HG03457 (cell line): ENCODE results near the gene TEN1.

Source experiments
- ATAC-seq: cut with Tn5 transposase; IDR thresholded peaks from one replicate; pipeline ENCODE4 v1.9.1; 2021; ENCODE audit warnings: moderate number of reproducible peaks; ENCODE audit not compliant: unreplicated experiment

Gene TEN1

DNA sequence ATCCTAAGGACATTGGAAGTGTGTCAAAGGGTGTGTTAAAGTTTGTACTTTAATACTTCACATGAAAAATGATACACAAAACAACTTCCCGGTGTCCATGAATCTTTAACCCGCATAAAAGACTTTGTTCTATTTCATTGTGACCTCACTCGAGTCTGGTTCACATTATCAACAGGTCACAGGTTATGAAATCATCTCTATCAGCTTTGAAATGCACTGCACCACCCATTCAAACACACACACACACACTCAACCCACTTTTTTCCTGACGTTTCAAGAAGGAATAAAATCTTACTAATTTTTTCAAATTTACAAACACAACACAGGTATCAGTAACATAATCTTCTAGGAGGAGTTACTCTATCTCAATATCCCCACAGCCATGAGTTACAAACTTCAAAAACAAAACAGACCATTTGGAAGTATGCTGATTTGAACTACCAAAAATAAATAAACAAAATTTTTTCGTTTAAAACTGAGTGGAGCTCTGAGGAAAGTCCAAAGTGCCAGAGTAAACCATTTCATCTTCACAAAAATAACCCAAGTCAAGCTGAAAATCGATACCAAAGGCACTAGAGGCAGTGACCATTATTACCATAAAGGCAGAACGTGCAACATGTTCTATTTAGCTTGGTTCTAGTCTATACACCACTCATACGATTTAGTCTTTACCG is 2.7 kb upstream of the TEN1 start:
- ATAC-seq = no peak

DNA sequence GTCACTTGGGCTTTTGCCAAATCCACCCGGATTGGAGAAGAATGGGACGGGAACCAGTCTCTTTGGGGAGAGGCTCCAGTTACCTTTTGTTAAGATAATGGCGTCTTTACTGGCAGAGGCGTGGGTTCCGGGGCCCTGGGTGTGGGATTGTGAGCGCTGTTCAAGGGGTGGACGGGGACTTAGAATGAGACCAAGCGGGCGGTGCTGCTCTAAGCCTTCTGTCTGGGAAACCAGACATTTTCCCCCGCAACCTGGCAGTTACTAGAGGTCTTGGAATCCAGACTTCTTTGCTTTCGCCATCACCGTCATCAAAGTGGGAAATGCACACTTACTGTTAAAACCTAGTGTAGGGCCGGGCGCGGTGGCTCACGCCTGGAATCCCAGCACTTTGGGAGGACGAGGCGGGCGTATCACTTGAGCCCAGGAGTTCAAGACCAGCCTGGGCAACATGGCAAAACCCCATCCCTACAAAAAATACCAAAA is 706 bp downstream of the TEN1 start:
- ATAC-seq = peak; percentile 8

DNA sequence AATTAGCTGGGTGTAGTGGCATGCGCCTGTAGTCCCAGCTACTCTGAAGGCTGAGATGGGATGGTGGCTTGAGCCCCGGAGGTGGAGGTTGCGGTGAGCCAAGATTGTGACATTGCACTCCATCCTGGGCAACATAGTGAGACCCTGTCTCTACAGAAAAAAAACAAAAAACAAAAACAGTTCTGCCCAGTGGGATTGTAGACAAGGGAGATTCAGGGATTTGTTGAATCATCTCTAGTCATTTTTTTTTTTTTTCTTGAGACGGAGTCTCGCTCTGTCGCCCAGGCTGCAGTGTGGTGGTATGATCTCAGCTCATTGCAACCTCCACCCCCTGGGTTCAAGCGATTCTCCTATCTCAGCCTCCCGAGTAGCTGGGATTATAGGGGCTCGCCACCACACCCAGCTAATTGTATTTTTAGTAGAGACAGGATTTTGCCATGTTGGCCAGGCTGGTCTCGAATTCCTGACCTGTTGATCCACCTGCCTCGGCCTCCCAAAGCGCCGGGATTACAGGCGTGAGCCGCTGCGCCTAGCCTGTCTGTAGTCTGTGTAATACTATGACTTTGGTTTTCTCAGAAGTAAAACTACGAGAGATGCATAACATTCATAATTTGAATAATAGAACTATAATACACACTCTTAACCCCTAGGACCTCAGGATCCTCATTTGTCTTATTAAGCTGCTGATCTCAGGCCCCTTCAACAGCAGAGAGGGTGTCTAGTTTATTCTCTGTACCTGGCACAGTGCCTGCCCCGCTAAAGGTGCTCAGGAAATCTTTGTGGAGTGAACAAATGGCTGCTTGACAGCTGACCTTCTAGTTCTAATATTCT is 1.4 kb downstream of the TEN1 start:
- no peak for ATAC-seq

DNA sequence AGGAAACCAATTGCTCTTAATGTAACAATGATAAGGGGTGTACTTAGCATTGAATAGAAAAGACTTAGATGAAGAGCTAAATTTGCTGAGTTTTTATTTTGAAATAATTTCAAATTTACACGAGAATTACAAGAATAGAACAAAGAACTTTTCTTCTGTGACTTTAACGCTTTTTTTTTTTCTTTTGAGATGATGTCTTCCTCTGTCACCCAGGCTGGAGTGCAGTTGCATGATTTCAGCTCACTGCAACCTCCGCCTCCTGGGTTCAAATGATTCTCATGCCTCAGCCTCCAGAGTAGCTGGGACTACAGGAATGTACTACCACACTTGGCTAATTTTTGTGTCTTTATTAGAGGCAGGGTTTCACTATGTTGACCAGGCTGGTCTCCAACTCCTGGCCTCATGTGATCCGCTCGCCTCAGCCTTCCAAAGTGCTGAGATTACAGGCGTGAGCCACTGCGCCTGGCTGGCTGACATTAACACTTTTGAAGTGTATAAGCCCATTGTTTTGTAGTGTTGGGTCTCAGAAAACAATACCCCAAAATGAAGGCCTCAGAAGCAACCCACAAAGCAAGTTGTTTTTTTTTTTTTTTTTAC is 2.1 kb downstream of the TEN1 start:
- ATAC-seq = no peak

DNA sequence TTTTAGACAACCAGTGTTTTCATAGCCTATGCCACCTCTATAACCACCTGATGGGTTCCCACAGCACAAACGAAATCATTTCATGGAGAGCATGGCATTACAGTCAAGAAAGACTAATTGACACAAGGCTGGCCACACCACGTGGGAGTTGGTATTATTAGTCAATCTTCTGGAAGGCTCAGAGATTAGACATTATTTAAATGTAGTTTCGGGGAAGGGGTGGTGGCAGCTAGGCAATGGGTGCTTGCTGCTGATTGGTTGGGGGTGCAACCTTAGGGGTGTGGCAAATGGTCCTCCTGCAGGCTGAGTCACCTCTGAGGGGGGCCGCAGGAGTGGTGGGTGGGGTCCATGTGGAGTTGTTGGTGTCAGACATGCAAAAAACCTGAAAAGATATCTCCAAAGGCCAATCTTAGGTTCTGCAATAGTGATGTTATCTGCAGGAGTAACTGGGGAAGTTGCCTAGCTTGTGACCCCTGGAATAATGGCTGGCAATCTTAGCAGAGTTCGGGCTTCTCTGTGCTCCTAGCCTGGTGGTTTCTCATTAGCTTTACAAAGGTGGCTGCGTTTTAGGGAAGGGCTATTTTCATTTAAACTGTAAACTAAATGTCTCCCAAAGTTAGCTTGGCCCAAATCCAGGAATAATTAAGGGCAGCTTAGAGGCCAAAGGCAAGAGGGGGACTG is 4.6 kb downstream of the TEN1 start:
- no peak for ATAC-seq

DNA sequence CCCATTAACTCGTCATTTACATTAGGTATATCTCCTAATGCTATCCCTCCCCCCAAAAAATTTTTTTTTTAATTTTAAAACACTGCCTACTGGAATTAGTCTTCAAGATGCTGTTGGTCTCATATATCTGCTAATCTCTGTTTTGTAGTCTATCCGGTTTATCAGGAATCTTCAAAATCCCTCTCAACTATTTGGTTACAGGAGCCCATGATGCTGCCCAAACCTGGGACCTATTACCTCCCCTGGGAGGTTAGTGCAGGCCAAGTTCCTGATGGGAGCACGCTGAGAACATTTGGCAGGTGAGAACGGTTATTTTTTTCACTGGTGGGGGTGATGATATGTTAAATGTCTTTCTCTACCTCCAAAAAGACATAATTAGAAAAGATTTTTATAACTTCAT is 6.9 kb downstream of the TEN1 start:
- ATAC-seq = no peak

DNA sequence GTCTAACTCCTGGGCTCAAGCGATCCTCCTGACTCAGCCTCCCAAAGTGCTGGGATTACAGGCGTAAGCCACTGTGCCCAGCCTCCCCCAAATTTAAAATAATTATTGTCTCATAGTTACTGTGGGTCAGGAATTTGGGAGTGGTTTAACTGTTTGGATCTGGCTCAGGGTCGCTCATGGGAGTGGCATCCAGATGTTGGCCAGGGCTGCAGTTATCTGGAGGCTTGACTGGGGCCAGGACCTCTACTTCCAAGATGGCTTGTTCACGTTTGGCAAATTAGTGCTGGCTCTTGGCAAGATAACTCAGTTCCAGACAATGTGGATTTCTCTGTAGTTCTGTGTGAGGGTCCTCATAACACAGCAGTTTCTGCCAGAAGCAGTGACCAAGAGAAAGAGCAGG is 8.0 kb downstream of the TEN1 start:
- ATAC-seq = no peak

DNA sequence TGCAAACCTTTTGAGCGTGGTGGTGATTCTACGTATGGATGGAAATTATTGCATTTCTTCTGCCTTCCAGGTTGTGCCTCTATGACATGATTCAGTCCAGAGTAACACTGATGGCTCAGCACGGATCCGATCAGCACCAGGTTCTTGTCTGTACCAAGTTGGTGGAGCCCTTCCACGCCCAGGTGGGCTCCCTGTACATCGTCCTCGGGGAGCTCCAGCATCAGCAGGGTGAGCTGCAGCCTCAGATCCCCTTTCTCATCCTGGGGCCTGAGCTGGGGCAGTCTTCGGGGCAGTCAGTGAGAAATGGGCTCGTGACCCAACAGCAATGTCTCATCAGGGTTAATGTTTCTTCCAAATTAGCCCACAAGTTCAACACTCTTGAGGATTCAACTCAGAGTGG is 12.4 kb downstream of the TEN1 start:
- no peak for ATAC-seq

DNA sequence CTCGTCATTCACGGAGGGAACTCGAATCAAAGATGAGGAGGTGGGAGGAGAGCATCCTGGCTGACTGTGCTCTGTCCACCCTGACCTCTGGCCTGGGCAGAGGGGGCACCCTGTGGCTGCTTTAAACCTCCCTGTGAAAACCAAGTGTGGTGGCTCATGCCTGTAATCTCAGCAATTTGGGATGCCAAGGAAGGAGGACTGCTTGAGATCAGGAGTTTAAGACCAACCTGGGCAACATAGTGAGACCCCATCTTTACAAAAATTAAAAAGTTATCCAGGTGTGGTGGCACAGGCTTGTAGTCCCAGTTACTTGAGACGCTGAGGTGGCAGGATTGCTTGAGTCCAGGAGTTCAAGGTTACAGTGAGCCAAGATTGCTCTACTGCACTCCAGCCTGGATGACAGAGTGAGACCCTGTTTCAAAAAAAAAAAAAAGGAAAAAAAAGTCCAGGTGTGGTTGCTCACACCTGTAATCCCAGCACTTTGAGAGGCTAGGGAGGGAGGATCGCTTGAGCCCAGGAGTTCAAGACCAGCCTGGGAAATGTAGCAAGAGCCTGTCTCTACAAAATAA is 15.8 kb downstream of the TEN1 start:
- no peak for ATAC-seq

DNA sequence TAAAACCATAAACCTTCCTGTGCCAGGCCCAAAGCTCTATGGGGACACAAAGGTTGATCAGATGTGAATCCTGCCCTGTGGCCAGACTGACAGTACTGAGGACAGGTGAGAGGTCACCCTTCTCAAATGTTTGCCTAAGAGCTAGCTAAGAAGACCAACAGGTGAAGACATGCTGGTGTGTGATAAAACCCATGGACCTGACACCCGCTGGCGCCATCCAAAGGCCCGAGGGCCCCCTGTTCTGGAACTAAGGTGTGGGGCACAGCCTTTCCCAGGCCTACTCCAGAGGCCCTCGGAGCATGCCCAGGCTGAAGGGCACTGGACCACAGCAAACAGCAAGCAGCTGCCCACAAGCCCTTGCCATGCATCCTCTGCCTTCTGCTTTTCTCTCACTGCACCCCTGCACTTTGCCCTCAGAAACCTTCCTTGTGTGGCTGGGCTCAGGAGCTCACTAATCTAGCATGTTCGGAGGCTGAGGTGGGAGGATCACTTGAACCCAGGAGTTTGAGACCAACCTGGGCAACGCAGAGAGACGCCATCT is 16.4 kb downstream of the TEN1 start:
- no peak for ATAC-seq

DNA sequence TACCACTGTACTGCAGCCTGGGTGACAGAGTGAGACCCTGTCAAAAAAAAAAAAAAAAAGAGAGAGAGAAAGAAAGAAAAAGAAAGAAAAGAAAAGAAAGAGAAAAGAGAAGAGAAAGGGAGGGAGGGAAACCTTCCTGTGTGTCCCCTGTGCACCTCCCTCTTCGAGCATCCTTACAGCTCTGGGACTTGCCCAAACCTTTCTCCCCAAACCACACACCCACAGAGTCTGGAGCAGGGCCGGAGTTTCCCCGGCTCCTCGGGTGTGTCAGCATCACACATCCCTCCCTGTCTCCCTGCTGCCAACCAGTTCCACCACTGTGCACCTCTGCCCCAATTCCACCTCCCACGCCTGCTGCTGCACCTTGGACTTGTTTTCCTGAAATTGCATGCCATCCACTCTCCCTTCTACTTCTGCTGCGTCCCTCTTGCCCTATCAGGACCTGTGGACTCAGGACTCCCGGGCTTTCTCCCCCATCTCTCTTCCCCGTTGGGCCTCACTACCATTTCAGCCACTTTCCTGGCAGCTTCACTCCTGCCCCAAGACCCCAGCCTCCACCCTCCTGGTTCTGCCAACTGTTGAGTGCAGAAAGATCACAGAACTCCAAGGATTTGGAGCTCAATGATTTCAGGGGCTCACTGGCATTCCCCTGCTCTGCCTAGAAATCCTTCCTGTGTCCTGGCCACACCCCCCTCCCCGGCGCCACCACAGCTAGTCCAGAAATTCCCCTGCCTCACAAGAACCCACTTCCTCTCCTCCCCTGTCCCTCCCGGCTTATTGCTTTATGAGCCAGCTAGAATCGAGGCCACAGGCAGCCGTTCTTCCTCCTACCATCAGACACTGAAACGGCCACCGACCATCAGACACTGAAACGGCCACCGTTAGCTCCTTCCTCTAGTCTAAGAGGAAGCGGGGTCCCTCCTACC is 17.9 kb downstream of the TEN1 start:
- ATAC-seq = no peak

DNA sequence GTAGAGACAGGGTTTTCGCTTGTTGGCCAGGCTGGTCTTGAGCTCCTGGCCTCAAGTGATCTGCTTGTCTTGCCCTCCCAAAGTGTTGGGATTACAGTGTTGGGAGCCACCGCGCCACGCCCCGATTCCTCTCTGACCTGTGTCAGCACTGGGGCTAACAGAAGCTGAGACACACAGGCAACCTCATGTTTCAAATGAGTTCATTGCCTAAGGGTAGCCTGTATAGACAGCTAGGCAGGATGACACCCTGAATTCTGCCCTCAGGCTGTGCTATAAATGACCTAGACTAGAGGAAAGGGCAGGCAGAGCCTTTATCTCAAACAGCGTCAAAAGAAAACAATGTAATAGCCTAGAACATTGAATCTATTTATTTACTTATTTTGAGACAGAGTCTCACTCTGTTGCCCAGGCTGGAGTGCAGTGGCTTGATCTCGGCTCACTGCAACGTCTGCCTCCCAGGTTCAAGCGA is 19.3 kb downstream of the TEN1 start:
- no peak for ATAC-seq

DNA sequence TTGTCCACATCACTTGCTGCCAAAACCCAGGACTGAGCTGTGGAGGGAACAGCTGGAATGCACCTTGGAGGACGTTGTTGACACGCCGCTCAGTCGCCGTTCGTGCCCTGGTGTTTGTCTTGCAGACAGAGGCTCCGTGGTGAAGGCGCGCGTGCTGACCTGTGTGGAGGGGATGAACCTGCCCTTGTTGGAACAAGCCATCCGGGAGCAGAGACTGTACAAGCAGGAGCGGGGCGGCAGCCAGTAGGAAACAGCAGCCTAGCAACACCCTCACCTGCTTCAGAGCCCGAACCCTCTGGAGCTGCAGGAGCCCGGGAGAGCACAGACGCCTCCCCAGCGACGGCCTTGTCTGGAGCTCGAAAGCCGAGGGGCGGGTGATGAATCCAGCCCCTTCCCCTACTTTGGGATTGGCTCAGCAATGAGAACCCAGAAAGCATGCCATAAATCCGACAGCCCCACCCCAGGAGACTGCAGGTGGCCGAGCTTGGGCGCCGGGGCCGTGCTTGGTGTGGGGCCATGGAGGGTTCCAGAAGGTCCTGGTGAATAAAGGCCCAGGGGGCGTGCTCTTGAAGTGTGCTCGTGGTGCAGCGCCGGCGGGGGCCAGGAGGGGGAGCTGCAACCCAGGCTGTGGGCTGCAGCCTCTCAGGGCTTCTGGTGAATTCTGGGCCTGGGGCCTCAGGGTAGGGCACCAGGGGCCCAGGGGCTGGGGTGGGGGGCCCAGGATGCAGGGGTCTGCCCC is 21.1 kb downstream of the TEN1 start:
- no peak for ATAC-seq

DNA sequence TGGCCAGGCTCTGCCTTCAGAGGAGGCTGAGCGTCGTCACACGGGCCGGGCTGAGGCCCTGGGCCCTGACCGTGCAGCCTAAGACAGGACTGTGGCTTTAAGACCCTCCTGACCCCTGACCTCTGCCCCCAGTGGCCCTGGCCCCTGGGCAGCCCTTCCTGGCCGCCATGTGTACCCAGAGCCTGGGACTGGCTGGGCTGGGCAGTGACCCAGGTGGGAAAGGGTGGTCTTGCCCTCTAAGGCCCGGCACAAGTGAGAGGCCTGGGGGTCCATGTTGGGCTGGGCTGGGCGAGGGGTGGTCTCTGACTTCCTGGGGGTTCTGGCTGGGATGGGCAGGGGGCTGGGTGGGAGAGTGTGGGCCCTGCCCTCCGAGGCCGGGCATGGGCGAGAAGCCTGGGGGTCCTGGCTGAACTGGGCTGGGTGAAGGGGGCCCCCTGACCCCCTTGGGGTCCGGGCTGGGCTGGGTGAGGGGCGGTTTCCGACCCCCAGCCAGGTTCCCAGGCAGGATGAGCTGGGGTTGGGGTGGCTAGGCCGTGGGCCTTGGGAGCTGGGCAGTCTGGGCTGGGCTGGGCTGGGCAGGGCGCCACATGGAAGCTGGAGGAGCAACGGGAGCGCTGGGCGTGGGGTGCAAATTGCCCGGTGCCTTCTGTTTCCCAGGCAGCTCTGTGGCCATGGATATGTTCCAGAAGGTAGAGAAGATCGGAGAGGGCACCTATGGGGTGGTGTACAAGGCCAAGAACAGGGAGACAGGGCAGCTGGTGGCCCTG is 21.9 kb downstream of the TEN1 start, which contains the start of gene CDK3:
Gene CDK3 (plus strand): TSS at position 101 of the 767 bp plus-strand sequence. CDS start 571 bp downstream, at position 672.
- ATAC-seq = no peak

DNA sequence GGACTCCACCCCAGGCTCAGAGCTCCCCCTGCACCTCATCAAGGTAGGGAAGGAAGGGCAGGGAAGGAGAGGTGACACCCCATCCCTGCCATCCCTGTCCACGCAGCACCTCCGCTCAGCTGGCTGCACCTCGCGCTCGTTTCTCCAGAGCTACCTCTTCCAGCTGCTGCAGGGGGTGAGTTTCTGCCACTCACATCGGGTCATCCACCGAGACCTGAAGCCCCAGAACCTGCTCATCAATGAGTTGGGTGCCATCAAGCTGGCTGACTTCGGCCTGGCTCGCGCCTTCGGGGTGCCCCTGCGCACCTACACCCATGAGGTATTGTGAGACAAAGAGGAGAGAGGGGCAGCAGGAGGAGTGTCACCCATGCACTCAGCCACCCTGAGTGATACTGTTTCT is 23.1 kb downstream of the TEN1 start:
- no peak for ATAC-seq

DNA sequence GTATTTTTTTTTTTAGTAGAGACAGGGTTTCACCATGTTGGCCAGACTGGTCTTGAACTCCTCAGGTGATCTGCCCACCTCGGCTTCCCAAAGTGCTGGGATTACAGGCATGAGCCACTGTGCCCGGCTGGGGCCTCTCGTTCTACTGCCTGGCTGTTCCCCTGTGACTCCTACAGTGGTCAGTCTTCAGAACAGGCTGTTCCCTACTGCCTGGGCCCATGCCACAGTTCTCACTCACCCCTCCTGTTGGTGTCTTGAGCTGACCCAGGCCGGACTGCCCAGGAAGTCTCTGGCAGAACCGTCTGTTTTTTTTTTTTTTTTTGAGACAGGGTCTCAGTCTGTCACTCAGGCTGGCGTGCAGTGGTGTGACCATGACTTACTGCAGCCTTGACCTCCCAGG is 24.9 kb downstream of the TEN1 start:
- ATAC-seq = no peak

DNA sequence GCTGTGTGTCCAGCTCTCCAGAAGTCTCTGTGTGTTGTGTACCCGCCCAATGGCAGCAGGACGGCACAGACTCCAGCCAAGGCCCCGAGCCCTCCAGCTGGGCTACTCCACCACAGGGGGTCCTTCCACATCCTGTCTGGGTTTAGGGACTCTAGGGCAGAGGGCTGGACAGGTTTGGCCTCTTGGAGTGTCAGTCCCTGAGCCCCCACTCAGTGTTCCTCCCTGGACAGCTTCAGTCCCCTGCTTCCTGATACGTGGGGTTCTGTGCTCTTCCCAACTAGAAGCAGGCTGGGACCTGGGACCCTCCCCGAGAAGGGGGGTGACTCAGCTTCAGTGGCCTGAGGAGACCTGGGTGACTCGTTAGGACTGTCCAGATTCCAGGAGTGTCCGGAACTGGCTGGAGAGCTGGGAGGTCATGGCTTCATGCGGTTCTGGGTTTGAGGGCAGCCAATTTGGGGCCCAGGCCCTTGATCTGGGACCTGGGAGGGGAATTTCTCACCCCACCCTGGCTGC is 25.8 kb downstream of the TEN1 start:
- no peak for ATAC-seq
